T-helper 1 cell treated with Interleukin-12 subunit alpha and Interleukin-12 subunit beta and Interleukin-4 antibody, amounts not matched to agents 30 ng/mL and 1 ng/mL, for 36 hours (primary cell): Measurements from ENCODE around the gene MEG3. TPM values are rescaled to one million over a fixed set of nuclear protein-coding genes. Genes with fewer than 3 reads are reported as not detected.

ENCODE experiments used
- intact Hi-C: fragments of 100-400 bp; cut with micrococcal nuclease; formaldehyde crosslinking; loops from one replicate; pipeline ENCODE4 v1.15.1; 2024
- total RNA-seq: library from RNA; stranded (reverse); gene quantifications from 2 replicates; pipeline ENCODE4 v1.2.3, GENCODE V29; 2022

Gene MEG3
- total RNA-seq, 1 donor from 2014 or later: not detected

GRCh38 chr14:100845341-100845740 lies 19.4 kb downstream of the MEG3 start:
- intact Hi-C loops: no loop called here

DNA sequence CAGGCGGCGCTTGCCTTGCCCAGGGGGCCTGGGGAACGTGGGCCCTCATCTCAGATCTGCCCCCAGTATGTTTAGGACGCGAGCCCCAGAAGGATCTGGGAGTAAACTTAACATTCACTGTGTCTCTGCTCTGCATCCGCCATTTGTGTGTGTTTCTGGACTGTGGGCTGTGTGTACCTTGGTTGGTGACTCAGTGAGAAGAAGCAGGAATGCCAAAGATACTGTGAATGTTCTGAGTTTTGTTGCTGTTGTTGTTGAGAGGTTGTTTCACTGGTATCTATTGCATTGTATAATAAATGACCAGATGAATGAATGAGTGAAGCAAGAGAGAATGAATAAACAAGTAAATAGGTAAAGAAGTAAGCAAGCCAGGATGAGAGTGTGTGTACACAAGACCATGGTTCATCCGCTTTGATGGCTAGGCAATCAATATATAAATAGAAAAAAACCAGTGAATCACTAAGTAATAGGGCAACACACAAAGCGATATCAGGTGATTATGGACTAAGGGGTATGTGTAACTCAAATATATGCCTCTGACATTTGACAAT lies 20.5 kb downstream of the MEG3 start:
- intact Hi-C loops: no loop called here

- intact Hi-C loops: no loop called here
These were observed 23.3 kb downstream of the MEG3 start for GRCh38 chr14:100849115-100849781.

GRCh38 chr14:100850841-100851585 lies 25.1 kb downstream of the MEG3 start:
- intact Hi-C loops: loop anchor here (1.0 to 2.0 kb wide), 2 partner anchors 386 to 814 kb away; no protein-coding TSS in a partner anchor

DNA sequence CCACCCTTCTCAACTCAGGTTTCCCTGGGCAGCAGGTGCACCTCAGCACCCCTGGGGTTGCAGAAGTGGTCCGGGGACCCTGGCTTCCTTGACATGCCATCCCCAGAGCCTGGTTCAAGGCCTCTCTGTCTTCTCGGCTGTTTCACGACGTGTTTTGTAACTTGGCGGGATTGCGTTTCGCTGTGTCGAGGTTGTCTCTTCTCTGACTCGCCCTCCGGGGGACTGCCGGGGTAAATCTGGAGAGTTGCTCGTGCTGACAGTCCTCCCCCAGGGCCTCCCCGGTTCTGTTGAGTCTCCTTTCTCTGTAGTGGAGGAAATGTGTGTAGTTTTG lies 25.6 kb downstream of the MEG3 start:
- intact Hi-C loops: loop anchor here (2.0 kb wide), 1 partner anchor 385 kb away; no protein-coding TSS in a partner anchor

DNA sequence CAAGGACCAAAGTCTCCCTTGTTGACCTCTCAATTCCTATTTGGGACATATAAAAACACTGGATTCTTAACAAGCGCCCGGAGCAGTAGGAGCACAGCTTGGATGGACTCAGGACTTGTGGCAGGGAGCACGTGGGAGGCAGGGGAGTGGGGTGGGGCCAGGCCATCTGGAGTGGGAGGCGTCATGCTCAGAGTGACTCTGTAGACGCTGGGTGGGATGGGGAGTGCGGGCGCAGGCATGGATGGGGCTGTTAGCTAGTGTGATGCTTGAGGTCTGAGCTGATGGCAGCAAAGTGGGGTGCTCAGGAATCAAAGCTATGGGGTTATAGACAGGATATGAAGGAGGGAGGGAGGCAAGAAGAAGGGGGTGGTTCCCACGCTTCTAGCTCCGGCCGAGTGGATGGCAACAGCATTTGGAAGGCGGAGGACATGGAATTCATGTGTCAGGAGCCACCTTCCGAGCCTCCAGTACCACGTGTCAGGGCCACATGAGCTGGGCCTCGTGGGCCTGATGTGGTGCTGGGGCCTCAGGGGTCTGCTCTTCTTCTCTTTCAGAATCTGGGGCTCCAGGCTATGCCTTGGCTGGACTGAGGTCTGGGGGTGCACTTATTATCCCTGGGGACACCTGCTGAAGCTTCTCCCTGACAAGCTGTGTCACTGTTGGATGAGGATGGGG lies 26.2 kb downstream of the MEG3 start:
- intact Hi-C loops: loop anchor here (2.0 kb wide), 1 partner anchor 385 kb away; no protein-coding TSS in a partner anchor

DNA sequence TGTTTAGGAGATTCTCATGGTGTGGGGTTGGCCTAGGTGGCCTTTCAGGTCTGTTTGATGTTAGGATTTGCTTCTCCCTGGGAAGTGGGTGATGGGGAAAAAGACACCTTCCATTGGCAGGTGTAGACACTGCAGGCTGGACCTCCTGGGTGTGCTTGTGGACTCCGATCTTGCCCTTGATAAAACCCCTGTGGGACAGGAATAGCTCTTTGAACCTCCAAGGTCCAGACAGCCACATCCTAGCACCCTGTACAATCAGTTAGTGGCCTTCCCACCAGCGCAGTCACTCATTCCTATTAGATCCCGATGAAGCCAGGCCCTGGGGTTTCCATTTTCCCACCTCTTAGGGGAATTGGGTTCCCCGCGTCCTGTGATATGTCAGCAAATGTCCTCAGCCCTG lies 28.5 kb downstream of the MEG3 start:
- intact Hi-C loops: no loop called here

GRCh38 chr14:100855256-100855930 lies 29.5 kb downstream of the MEG3 start:
- intact Hi-C loops: no loop called here

DNA sequence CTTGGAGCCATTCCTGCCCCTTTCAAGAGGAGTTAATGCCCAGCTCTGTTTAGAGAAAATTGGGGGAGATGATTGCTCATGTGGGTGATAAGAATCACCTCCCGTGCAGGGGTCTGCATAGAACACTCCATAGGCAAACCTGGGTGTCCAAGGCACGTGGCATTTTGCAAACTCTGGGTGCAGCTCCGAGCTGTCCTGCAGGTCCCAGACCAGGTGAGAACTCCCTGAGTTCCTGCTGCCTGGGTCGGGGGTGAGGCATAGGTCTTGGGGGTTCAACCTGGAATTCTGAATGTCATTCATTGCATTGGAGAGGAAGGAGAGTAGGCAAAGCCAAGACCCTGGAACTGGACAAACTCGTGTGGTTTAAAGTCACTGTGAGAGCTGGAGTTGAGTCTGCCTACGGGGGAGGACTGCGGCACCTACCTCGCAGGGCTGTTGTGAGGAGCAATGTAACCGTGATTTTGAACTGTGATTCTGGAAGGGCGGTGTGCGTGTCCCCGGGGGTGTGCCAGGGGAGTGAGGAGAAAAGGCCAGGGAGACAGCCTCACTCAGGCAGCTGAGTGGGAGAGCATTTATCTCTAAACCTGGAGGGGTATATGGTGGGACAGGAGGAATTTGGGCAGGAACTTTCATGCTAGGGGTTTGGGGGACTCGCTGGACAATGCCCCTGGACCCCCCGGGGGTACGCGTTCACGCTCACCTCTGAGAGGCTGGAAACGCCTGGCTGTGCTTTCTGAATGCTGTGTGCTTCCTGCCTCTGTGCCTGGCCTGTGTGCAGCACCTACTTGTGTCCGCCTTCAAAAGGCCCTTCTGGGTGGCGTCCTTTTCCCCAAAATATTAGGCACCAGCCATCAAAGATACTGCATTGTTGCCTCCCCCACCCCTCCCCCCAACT lies 30.4 kb downstream of the MEG3 start:
- intact Hi-C loops: no loop called here

GRCh38 chr14:100857233-100857922 lies 31.5 kb downstream of the MEG3 start:
- intact Hi-C loops: no loop called here

GRCh38 chr14:100857923-100858837 lies 32.3 kb downstream of the MEG3 start:
- intact Hi-C loops: no loop called here

- intact Hi-C loops: no loop called here
These were observed 32.9 kb downstream of the MEG3 start for GRCh38 chr14:100858838-100859220.

DNA sequence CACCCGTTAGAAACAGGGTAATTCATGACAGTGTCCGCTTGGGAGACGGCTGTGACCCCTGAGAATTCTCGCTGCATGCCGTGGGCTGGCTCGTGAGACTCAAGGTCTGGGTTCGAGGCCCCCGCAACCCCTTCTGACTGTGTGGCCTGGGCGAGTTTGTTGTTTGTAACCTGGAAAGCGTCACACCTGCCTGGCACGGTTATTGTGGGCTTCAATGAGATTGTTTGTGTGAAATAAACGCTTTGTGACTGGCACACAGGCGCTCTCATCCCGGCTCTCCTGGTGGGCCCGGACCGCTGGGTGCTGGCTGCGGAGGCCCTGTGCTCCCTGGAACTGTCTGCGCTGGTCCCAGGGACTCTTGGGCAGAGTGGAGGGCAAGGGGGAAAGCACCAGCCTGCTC lies 33.9 kb downstream of the MEG3 start:
- intact Hi-C loops: no loop called here

DNA sequence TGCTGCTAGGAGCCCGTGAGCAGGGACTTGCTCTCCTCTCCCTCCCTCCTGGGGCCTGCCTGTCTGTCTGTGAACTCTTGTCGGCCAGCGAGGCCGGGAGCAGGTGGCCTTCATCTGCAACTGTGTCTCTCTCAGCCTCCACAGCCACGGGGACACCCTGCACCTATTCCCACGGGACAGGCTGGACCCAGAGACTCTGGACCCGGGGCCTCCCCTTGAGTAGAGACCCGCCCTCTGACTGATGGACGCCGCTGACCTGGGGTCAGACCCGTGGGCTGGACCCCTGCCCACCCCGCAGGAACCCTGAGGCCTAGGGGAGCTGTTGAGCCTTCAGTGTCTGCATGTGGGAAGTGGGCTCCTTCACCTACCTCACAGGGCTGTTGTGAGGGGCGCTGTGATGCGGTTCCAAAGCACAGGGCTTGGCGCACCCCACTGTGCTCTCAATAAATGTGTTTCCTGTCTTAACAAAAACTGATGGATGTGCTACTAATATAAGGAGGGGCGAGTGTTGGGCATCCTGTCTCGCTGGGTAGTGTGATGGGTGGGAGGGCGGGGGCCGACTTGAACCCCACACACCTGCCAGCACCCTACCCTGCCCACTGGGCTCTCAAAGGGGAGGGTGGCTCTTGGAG lies 34.8 kb downstream of the MEG3 start:
- intact Hi-C loops: no loop called here

GRCh38 chr14:100861188-100861936 lies 35.4 kb downstream of the MEG3 start:
- intact Hi-C loops: no loop called here

DNA sequence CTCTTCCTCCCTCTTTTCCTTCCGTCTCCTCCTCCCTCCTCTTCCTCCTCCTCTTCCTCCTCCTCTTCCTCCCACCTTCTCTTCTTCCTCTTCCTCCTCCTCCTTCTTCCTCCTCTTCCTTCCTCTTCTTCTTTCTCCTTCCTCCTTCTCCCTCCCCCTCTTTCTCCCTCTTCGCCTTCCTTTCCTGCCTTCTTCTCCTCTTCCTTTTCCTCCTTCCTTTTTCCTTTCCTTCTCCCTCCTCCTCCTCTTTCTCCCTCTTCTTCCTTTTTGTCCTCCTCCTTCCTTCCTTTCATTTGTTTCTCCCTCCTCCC lies 36.0 kb downstream of the MEG3 start:
- intact Hi-C loops: no loop called here

DNA sequence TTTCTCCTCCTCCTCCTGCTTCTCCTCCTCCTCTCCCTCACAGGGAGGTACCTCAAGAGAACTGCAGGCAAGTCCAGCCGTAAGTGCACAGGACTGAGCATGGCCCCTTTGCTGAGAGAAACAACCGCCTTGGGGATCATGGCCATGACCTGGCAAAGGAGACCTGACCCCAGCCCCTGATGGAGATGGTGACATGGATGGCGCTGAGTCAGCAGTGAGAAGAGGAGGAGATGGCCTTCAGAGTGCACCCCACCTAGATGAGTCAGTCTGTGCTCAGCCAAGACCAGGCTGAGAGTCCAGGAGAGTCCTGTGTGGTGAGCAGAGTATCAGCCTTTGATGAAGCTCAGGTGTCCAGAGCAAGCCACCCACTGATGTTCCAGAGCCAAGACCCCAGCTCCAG lies 36.4 kb downstream of the MEG3 start:
- intact Hi-C loops: no loop called here

DNA sequence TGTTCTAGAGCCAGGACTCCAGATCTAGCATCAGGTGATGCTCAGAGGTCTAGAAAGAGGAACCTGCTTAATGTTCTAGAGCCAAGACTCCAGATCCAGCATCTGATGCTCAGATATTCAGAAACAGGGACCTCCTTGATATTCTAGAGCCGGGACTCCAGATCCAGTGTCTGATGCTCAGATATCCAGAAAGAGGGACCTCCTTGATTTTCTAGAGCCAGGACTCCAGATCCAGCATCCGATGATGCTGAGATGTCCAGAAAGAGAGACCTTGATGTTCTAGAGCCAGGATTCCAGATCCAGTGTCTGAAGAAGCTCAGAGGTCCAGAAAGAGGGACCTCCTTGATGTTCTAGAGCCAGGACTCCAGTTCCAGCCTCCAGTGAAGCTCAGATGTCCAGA lies 36.9 kb downstream of the MEG3 start:
- intact Hi-C loops: no loop called here
